HG02642 (cell line): ENCODE data around the gene RHO.
"Not testable (repeated sequence)": the region's sequence is repeated elsewhere in the genome, so short reads cannot be mapped to it uniquely, and the experiment has no call there.

Experiments used
- ATAC-seq: cut with Tn5 transposase; IDR thresholded peaks from one replicate; pipeline ENCODE4 v1.9.1; 2021; ENCODE audit warnings: mild to moderate bottlenecking; ENCODE audit not compliant: unreplicated experiment, poor library complexity

RHO gene

DNA sequence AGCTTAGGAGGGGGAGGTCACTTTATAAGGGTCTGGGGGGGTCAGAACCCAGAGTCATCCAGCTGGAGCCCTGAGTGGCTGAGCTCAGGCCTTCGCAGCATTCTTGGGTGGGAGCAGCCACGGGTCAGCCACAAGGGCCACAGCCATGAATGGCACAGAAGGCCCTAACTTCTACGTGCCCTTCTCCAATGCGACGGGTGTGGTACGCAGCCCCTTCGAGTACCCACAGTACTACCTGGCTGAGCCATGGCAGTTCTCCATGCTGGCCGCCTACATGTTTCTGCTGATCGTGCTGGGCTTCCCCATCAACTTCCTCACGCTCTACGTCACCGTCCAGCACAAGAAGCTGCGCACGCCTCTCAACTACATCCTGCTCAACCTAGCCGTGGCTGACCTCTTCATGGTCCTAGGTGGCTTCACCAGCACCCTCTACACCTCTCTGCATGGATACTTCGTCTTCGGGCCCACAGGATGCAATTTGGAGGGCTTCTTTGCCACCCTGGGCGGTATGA is at the start of gene RHO:
Gene RHO, plus strand, starts transcription at position 51 of the 512 bp plus-strand sequence. Its CDS starts 95 bp downstream, at position 146.
- no peak for ATAC-seq

DNA sequence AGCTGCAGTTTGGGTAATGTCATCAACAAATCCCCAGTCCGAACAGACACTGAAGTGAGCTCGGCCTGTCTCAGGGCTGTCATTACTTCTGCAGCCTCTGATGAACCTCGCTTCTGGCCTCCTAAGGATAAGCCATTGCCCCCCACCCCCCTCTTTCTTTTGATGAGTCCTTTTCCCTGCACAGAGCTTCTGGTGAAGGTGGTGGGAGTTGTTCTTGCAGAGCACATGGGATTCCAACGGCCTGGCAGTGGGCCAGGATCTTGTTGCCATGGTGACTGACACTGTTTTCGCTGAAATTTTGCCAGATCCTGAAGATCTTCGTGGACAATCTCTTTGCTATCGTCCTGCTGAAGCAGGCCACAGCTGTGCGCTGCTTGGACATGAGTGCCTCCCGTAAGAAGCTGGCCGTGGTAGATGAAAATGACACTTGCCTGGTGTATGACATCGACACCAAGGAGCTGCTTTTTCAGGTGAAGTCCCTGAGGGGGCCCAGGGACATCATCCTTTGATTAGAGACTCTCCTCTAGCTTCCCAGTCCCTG is 47.1 kb upstream of the RHO start:
- ATAC-seq = not testable (repeated sequence)

DNA sequence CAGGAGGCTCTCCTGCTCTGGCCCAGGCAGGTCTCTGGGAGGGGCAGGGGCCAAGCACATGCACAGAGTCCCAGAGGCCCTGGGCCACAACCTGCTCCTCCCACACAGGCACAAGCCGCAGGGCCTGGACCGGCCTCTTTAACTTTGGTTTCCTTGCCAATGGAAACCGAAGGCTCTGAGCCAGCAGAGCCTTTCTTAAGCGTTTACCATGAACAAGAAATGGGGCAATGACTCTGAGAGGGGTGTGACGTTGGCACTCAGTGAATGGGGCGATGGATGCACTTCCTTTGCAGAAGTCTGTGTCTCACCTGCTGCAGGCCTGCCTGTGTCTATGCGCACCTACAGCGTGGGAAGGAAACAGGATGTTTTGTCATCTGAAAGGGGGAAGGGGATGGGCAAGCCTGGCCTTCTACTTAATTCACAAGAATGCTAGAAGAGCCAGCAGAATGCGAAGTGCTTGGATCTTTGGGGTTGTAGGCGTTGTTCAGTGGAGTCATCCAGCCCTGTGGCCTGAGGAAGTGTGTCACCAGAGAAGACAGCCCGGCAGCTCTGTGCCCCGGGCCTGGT is 46.6 kb upstream of the RHO start:
- ATAC-seq = no peak

DNA sequence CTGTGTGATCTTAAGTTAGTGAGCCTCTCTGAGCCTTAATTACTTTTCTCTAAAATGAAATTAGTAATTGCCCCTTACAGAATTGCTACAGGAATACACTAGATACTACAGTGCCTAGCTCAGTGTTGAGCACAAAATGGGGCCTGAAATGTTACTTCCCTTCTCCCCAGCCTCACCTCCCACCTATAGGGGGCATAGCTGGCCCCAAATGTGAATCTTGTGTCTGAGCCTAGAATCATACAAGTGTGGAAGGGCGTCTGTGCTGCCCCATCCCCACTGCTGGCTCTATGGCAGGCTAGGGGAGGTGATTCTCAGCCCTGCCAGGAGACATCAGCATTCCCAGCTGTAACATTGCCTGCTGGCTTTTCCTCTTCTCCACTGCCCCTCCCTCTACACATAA is 45.7 kb upstream of the RHO start:
- ATAC-seq = no peak

GRCh38 chr3:129483870-129484269 is 44.6 kb upstream of the RHO start:
- ATAC-seq = no peak

- ATAC-seq = not testable (repeated sequence)
Measured at GRCh38 chr3:129485146-129485545, 43.3 kb upstream of the RHO start.

DNA sequence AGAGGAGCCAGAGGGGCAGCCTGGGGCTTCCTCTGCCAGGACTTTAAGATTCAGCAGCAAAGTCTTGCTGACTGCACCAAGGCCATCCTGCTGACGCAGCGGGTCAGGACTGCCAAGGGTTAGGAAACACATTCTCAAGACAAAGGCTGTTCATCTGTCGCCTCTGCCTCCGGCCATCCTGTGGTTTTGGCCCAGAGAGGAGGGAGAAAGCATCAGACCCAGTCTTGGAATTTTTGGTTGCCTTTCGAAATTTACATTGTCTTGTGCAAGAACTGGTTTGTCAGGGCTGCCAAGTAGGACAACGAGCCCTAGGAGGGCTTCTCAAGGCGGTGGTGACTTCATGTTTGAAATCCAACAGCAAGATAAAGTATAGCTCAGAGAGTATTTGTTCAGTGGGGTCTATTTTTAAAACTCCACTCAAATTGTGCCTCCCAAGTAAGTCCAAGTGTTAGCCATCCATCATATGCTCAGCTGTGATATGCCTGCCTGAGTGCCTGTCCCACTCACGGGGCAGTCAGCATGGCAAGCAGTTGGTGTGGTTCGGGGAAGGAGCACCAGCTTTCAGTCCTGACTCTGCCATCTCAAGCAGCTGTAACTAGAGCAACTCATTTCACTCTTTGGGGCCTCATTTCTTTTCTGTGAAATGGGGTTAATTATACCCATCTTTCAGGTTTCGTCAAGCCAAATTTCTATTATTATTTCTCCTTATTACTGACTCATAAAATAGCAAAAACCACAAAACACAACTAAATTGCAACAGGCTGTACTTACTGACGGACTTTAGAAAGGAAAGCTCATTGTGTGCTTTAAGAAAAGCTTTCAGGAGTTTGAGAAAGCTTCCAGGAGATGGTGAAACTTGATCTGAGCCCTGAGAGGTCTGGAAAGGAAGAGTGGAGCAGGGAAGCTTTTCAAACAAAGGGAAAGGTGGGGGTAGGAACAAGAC is 42.4 kb upstream of the RHO start:
- no peak for ATAC-seq

- no peak for ATAC-seq
Measured at GRCh38 chr3:129486664-129487035, 41.8 kb upstream of the RHO start.

GRCh38 chr3:129487183-129487867 is 41.1 kb upstream of the RHO start:
- ATAC-seq = no peak

DNA sequence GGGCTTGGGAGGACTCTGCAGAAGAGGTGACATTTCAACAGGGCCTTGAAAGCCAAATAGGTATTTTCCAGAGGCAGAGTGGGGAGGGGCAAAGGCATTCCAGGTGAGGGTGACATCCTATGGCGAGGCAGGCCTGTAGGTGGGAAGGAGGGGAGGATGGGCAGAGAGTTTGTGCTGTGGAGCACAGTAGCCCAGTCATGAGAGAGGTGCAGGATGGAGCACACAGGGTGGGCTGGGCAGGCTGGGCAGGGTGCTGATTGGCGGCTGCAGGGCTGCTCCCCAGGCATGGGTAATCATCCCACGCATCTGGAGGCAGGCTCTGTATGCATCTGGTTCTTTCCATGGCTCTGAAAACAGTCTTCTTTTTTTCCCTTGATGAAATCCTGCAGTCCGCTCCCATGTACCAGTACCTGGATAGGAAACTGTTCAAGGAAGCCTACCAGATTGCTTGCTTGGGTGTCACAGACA is 40.5 kb upstream of the RHO start:
- not testable (repeated sequence) for ATAC-seq

- ATAC-seq = not testable (repeated sequence)
Measured at GRCh38 chr3:129489258-129489657, 39.2 kb upstream of the RHO start.

DNA sequence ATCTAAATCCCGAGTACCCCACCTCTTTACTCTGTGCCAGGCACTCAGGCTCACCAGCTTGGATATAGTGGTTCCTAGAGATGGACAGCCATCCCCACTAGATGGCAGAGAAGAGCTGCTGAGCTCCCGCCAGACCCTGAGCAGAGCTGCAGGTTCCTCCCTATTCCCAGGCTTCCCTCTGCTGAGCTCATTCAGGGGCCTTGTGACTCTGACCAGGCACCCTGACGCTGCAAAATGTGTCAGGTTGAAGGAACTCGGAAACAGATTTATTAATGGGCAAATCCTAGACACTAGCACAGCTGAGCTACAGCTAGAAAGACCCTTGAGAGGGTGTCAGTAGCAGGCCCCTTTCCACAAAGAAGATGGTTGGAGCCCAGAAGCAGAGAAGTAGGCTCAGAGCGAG is 38.2 kb upstream of the RHO start:
- ATAC-seq = no peak

DNA sequence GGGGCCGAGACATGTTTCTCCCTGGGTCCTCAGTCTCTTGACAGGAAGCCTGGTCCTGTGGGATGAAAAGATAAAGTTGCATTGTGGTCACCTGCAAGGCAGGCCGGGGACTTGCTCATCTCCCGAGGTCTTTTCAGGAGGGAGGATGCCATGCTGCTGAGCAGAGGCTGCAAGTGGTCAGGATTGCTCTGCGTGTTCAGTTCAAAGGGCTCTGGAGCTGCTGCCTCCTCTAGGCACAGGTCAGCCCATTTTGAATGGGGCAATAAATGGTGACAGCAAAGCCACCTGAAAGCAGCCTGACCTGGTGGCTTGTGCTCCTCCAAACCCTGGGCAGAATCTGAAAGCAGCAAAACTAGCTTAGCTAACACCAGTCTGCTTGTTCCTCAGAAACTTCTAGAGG is 37.4 kb upstream of the RHO start:
- not testable (repeated sequence) for ATAC-seq

- ATAC-seq = no peak
Measured at GRCh38 chr3:129491794-129492193, 36.6 kb upstream of the RHO start.

- ATAC-seq = no peak
Measured at GRCh38 chr3:129492691-129493090, 35.7 kb upstream of the RHO start.

DNA sequence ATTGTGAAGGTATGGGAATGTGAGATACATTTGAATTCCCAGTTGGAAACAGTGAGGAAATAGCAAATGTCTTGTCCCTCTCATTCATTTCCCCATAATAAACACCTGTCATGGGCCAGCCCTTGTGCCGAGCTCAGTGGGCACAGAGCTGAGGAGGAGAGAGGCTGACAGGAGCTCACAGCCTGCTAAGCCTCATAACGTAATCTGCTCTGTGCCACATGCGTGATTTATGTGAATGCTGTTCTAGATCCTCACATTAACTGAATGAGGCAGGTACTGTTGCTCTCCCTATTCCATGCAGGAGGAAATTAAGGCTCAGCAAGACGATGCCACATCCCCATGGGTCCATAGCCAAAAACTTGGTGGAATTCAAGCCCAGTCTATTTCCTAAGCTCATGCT is 35.2 kb upstream of the RHO start:
- no peak for ATAC-seq

GRCh38 chr3:129494499-129494898 is 33.9 kb upstream of the RHO start:
- not testable (repeated sequence) for ATAC-seq

DNA sequence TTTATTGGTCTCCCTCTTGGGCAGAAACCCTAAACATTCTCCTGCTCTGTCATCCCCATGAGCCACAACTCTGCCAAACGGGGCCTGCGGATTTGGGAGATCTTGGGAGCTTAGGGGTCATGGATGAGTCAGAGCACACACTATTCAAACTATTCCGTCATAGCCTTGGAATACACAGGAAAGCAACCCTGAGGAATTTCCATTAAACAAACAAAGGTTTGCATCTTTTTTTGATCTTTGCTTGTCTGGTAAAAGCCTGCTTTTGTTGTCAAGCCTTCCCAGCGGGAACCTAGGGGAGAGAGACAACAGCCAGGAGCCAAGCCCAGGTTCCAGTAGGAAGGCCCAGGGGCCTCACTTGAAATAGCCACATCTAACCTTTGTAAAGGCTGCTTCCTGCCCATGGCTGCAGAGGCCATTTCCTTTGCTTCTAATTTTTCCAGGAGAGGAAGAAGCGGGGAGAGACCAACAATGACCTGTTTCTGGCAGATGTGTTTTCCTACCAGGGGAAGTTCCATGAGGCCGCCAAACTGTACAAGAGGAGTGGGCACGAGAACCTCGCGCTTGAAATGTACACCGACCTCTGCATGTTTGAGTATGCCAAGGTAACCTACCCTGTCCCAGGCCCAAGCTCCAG is 33.3 kb upstream of the RHO start:
- ATAC-seq = not testable (repeated sequence)

- ATAC-seq = not testable (repeated sequence)
Measured at GRCh38 chr3:129497876-129498275, 30.6 kb upstream of the RHO start.
